AG09309 (cell line): ENCODE data around the gene CD96.
A peak's percentile ranks its signal among the peaks of the same experiment; 100 is the strongest.

ENCODE experiments used
- DNase-seq: peaks from one replicate; pipeline ENCODE4 v3.0.0-alpha.2; 2010; ENCODE audit warnings: low read depth
- H3K4me3 ChIP-seq: 2 replicates; pipeline ENCODE4 v1.5.1; 2011; ENCODE audit warnings: mild to moderate bottlenecking, low read depth, low read length, moderate library complexity; ENCODE audit not compliant: control insufficient read depth
- TF ChIP-seq, protein P1 (sequence below): IDR thresholded peaks from 2 replicates; pipeline ENCODE4 v1.5.1; 2011; ENCODE audit warnings: mild to moderate bottlenecking, low read depth, low read length, inconsistent platforms; ENCODE audit not compliant: insufficient read depth, control insufficient read depth; ENCODE audit errors: missing control alignments

Gene CD96

DNA sequence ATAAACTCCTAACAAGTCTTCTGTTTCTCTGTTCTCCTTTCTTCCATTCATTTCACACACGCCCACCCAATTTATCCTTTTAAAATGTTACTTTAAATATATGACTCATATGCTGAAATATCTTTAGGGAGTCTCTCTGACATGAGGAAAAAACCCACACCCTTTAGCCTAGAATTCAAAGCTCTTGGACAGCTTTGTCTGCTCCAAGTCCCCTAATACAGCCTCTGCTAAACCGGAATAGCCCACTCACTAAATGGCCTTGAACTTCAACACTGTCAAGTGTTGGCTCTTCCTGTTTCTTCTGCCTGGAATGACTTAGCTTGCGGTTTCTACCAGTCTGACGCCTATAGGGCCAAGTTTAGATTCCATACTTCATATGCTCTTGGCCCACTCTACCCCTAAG lies 3.3 kb upstream of the CD96 start:
- no peak for DNase-seq
- TF ChIP-seq, protein P1, sequence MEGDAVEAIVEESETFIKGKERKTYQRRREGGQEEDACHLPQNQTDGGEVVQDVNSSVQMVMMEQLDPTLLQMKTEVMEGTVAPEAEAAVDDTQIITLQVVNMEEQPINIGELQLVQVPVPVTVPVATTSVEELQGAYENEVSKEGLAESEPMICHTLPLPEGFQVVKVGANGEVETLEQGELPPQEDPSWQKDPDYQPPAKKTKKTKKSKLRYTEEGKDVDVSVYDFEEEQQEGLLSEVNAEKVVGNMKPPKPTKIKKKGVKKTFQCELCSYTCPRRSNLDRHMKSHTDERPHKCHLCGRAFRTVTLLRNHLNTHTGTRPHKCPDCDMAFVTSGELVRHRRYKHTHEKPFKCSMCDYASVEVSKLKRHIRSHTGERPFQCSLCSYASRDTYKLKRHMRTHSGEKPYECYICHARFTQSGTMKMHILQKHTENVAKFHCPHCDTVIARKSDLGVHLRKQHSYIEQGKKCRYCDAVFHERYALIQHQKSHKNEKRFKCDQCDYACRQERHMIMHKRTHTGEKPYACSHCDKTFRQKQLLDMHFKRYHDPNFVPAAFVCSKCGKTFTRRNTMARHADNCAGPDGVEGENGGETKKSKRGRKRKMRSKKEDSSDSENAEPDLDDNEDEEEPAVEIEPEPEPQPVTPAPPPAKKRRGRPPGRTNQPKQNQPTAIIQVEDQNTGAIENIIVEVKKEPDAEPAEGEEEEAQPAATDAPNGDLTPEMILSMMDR = no peak
- H3K4me3 ChIP-seq = no peak overlapping the region

DNA sequence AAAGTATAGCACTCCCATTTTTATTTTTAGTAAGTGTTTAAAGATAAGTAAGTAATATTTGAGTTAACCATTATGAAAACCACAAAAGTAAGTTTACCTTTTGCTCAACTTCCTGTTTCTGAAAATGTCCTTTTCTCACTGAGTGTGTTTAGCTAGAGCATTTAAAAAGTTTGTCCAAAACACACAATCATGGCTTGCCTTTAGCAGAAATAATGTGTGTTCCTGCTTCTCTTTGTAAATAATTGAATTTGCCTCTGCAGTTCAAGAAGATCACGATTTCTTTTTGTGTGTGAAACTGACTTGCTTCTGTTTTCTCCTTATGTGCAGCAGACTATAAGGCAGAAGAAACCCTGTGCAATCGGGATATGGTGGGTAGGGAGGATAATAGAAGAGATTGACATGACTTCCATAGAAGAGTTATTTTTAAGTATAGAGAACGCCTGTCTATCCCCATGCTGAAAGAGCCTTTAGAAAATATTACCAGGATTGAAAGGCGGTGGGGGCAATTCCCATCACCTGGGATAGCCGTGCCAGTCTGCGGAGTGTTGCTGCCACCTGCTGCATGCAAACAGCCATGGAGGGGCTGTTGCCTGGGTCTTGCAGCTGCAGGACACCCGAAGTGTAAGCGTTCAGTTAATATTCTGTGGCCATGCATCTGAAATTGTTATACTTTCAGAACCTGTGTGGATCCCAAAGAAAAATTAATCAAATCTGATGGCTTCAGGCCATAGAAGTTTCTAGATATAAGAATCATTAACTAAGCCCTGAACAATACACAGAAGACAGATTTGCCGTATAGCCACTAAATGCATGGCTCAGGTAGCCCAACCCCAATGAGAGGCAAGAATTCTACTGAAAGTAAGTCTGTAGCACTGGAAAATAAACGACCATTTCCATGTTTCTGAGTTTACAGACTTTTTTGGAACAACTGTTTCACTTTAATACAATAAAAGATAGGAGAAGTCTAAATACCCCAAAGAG lies 2.4 kb upstream of the CD96 start:
- H3K4me3 ChIP-seq = no peak overlapping the region
- DNase-seq = no peak
- TF ChIP-seq, protein P1 = peak; percentile 89

DNA sequence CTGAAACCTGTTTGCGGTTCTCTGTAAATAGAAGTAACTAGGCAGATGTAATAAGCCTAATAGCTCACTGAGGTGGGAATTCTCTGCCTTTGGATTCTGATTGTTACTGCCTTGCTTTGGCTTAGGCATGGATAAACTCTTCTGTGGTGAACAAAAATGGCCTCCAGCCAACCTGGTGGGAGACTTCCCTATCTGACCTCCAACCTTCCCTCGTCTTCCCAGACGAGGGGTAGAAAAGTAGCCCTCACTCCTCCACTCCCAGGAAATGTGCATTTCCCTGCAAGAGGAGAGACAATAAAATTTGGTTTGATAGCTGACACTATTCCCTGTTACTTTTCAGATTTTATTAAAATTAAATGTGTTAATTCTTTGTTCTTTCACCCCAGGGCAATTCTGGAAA lies 606 bp upstream of the CD96 start:
- no peak overlapping the region for H3K4me3 ChIP-seq
- TF ChIP-seq, protein P1 = no peak
- no peak for DNase-seq

DNA sequence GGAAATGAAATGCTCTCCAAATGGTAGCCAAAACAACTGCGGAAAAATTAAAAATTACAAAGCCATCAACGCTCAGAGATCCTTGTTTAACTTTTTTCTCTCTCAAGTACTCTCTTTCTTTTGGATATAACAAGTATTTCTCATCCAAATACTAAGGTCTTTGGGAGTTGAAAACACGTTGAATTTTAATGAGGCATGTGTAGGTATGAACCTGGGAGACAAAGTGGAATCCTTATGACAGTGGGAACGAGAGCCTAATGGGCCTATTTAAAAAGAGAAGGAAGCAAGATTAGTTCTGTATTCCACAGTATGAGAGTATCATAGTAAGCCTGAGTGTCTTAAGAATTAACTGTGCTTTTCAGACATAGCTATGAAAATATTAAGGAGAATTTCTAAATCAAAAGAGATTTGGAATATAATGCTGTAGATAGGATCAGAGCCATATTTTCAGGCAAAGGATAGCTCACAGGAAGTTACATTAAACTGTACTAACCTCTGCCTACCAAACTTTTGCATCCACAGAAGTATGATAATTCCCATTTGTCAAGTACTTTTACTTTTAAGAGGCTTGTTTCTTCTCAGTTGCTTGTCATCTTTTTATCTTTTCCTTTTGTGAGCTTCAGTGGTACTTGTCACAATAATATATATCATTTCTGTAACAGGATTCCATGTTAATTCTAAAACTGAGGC lies 759 bp downstream of the CD96 start:
- H3K4me3 ChIP-seq = no peak overlapping the region
- no peak for DNase-seq
- TF ChIP-seq, protein P1 = no peak

DNA sequence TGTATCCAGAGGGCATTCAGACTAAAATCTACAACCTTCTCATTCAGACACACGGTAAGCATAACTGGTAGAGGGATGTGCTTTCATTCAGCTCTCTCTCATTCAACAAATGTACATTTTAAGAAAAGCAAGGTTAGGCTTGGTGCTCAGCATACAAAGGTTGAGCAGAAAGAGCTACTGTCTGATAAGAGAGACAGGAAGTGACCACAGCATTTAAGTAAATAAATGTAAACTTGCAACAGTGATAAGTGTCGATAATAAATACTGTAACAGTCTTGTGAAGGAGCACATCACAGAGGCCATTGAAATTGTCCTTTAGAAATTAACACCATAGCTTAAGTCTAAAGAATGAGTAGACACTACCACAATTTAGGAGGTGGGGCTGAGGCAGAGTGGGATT lies 3.4 kb downstream of the CD96 start:
- no peak for DNase-seq
- TF ChIP-seq, protein P1 = no peak

DNA sequence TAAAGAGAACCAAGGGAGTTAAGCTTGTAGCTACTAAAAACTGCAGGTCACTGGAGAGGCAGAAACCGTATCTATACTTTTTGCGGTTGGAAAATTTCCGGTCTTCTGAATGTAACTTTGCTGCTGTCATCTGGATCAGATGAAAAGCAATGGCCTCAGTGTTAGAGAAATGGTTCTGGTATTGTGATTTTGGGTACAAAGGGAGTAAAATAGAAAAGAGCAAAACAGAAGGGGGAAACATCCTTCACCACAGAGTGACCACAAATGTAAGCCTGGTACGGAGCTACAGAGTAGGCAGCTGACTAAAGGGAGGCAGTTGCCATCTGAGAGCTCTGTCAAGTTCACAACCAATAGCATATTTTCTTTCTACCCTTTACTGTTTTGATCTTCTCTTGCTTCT lies 5.6 kb downstream of the CD96 start:
- DNase-seq = no peak
- TF ChIP-seq, protein P1 = no peak

More for the DNA sequence above, 3.4 kb downstream of the CD96 start:
- H3K4me3 ChIP-seq = no peak overlapping the region

More for the DNA sequence above, 5.6 kb downstream of the CD96 start:
- H3K4me3 ChIP-seq = no peak overlapping the region
